ENCODE results near the gene ACOT7. TPM values are rescaled to one million over a fixed set of nuclear protein-coding genes. Genes with fewer than 3 reads are reported as not detected.

Gene ACOT7
- total and polyA plus RNA-seq, 7 donors: 2.3 to 12.4 (median 4.1) TPM

GRCh38 chr1:6329396-6329795, 64.2 kb downstream of the ACOT7 start:
- H3K27ac ChIP-seq: no peak overlapping the region
- peaks cover 0 to 2% (median 0%) of the 10 kb centered on the region in 3 donors for H3K27me3 ChIP-seq (ENCODE audit: insufficient read depth in 3 of 3, low read length in 2 of 3)
- 50 to 58% (median 54%) methylated on average over 7 of the region's 7 CpGs for WGBS, 3 donors
- H3K36me3 ChIP-seq (ENCODE audit: insufficient read depth in 1 of 2, low read depth in 1 of 2): no peaks in the 10 kb centered on the region
- ATAC-seq (no peak), DNase-seq (no peak)
- TF ChIP-seq CTCF (IDR thresholded peaks at IDR 0.05): no peak
- H3K4me1 ChIP-seq: no peaks in the 10 kb centered on the region
- H3K4me3 ChIP-seq: no peak overlapping the region
- intact Hi-C loops (cut with DNase I): no loop called here
- H3K9me3 ChIP-seq: no peaks in the 10 kb centered on the region

GRCh38 chr1:6328696-6329095, 64.9 kb downstream of the ACOT7 start:
- H3K4me1 ChIP-seq: no peaks in the 10 kb centered on the region
- no peak overlapping the region for H3K27ac ChIP-seq
- intact Hi-C loops (cut with DNase I): no loop called here
- TF ChIP-seq CTCF (IDR thresholded peaks at IDR 0.05): no peak
- WGBS, 3 donors: 71 to 83% (median 83%) methylated on average over 12 of the region's 12 CpGs
- no peaks in the 10 kb centered on the region for H3K9me3 ChIP-seq
- H3K4me3 ChIP-seq: no peak overlapping the region
- ATAC-seq: no peak
- no peaks in the 10 kb centered on the region for H3K36me3 ChIP-seq (ENCODE audit: insufficient read depth in 1 of 2, low read depth in 1 of 2)
- no peak for DNase-seq
- H3K27me3 ChIP-seq (ENCODE audit: insufficient read depth in 3 of 3, low read length in 2 of 3): peaks cover 0 to 2% (median 0%) of the 10 kb centered on the region in 3 donors

GRCh38 chr1:6328091-6328490, 65.5 kb downstream of the ACOT7 start:
- Histone ChIP-seq H3K27me3 (ENCODE audit: insufficient read depth in 3 of 3, low read length in 2 of 3) (peaks cover 0 to 2% (median 0%) of the 10 kb centered on the region in 3 donors), H3K9me3 (no peaks in the 10 kb centered on the region), H3K36me3 (ENCODE audit: insufficient read depth in 1 of 2, low read depth in 1 of 2) (no peaks in the 10 kb centered on the region), H3K4me3 (no peak overlapping the region), H3K4me1 (no peaks in the 10 kb centered on the region), H3K27ac (no peak overlapping the region)
- intact Hi-C loops (cut with DNase I): no loop called here
- no peak for TF ChIP-seq CTCF (IDR thresholded peaks at IDR 0.05)
- ATAC-seq: no peak
- 77 to 89% (median 80%) methylated on average over 5 of the region's 5 CpGs for WGBS, 3 donors
- DNase-seq: no peak

GRCh38 chr1:6325482-6325881, 68.1 kb downstream of the ACOT7 start:
- no peak for ATAC-seq
- Histone ChIP-seq H3K27me3 (ENCODE audit: insufficient read depth in 3 of 3, low read length in 2 of 3) (peaks cover 0 to 2% (median 0%) of the 10 kb centered on the region in 3 donors), H3K36me3 (ENCODE audit: insufficient read depth in 1 of 2, low read depth in 1 of 2) (no peaks in the 10 kb centered on the region), H3K4me1 (no peaks in the 10 kb centered on the region), H3K9me3 (no peaks in the 10 kb centered on the region), H3K4me3 (no peak overlapping the region), H3K27ac (no peak overlapping the region)
- no peak for TF ChIP-seq CTCF (IDR thresholded peaks at IDR 0.05)
- 95 to 97% (median 96%) methylated on average over 7 of the region's 7 CpGs for WGBS, 3 donors
- intact Hi-C loops (cut with DNase I): no loop called here
- no peak for DNase-seq

- no peaks in the 10 kb centered on the region for H3K4me1 ChIP-seq
- 94 to 97% (median 97%) methylated on average over 10 of the region's 10 CpGs for WGBS, 3 donors
- intact Hi-C loops (cut with DNase I): no loop called here
- H3K27me3 ChIP-seq (ENCODE audit: insufficient read depth in 3 of 3, low read length in 2 of 3): no peaks in the 10 kb centered on the region
- H3K27ac ChIP-seq: no peak overlapping the region
- DNase-seq (no peak), ATAC-seq (no peak)
- TF ChIP-seq CTCF (IDR thresholded peaks at IDR 0.05): no peak
- H3K4me3 ChIP-seq: no peak overlapping the region
- H3K36me3 ChIP-seq (ENCODE audit: insufficient read depth in 1 of 2, low read depth in 1 of 2): no peaks in the 10 kb centered on the region
- no peaks in the 10 kb centered on the region for H3K9me3 ChIP-seq
These were observed 71.4 kb downstream of the ACOT7 start for GRCh38 chr1:6322161-6322560.

All from psoas muscle (tissue), 8 donors.